Cortex of kidney (tissue), 1 donor: Measurements from ENCODE around the gene IL3RA.
"Not testable (repeated sequence)": the region's sequence is repeated elsewhere in the genome, so short reads cannot be mapped to it uniquely, and the experiment has no call there.

Source experiments
- DNase-seq: peaks from one replicate; lab custom pipeline; 2025; lab: John Stamatoyannopoulos, UW

IL3RA gene

DNA sequence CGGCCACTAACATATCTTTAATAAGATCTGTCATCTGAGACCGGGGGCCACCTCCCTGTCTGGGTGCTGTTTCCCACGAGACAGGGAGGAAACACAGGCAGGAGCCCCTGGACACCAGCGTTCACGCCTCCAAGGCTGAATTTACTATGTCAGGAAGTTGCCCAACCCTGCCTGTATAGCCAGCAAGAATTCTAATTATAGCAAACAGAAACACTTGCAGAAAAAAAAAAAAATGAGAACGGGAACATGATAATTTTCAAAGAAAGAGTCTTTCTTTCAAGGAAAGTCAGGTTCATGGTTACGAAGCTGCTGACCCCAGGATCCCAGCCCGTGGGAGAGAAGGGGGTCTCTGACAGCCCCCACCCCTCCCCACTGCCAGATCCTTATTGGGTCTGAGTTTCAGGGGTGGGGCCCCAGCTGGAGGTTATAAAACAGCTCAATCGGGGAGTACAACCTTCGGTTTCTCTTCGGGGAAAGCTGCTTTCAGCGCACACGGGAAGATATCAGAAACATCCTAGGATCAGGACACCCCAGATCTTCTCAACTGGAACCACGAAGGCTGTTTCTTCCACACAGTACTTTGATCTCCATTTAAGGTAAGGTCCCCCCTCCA lies at the start of gene IL3RA:
Gene IL3RA, plus strand, starts transcription at position 455 of the 613 bp plus-strand sequence. CDS start 4,981 bp downstream, outside the sequence.
- DNase-seq = no peak

- DNase-seq = no peak
Observed at GRCh38 chrX:1289535-1289934, 47.0 kb upstream of the IL3RA start.

GRCh38 chrX:1291110-1291740 lies 45.4 kb upstream of the IL3RA start:
- no peak for DNase-seq

DNA sequence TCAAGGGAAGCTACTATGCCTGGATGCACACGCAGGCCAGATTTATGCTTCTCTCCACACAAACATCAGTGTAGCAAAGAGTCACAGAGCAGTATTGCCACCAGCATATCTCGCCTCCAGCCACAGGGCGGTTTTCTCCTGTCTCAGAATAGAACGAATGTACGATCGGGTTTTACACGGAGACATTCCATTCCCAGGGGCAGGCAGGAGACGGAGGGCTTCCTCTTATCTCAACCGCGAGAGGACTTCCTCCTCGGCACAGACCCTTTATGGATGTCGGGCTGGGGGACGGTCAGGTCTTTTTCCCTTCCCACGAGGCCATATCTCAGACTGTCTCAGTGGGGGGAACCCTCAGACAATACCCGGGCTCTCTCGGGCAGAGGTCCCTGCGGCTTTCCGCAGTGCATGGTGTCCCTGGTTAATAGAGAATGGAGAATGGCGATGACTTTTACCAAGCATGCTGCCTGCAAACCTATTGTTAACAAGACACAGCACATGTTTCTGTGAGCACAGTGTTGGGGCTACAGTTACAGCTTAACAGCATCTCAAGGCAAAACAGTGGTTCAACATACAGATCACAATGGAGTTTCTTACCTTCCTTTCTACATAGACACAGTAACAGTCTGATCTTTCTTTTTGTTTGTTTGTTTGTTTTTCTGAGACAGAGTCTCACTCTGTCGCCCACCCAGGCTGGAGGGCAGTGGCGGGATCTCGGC lies 43.9 kb upstream of the IL3RA start:
- DNase-seq = no peak

DNA sequence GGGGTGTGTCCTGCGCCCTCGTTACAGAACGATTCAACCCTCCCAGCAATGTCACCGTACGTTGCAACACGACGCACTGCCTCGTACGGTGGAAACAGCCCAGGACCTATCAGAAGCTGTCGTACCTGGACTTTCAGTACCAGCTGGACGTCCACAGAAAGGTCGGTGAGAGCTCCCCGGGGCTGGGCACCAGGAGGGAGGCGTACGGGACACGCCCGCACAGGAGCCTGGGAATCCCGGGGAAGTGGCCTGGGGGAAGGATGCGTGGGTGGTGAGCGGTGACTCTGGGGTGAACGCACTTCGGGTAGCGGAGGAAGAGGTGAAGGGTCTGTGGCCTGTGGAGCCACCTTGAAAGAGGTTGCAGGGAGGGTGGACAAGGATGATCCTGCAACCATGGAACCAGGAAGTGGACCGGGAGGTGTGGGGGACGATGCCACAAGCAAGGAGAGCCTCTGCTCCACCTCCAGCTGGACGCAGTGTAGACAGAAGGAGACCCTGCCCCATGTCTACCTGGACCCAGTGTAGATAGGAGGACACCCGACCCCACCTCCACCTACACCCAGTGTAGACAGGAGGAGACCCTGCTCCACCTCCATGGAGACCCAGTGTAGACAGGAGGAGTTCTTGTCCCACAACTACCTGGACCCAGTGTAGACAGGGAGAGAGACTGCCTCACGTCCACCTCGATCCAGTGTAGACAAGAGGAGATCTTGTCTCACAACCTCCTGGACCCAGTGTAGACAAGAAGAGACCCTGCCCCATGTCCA lies 42.1 kb upstream of the IL3RA start:
- DNase-seq = no peak

- DNase-seq = no peak
Observed at GRCh38 chrX:1295550-1295949, 41.0 kb upstream of the IL3RA start.

DNA sequence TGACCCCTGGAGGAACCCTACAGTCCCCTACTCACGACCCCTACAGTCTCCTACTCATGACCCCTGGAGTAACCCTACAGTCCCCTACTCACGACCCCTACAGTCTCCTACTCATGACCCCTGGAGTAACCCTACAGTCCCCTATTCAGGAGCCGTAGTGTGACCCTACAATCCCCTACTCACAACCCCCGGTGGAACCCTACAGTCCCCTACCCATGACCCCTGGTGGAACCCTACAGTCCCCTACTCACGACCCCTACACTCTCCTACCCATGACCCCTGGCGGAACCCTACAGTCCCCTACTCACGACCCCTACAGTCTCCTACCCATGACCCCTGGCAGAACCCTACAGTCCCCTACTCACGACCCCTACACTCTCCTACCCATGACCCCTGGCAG lies 39.0 kb upstream of the IL3RA start:
- not testable (repeated sequence) for DNase-seq

GRCh38 chrX:1300449-1300848 lies 36.1 kb upstream of the IL3RA start:
- DNase-seq = no peak

GRCh38 chrX:1305411-1305810 lies 31.2 kb upstream of the IL3RA start:
- DNase-seq = no peak

GRCh38 chrX:1306909-1307625 lies 29.5 kb upstream of the IL3RA start:
- DNase-seq = no peak

- DNase-seq = no peak
Observed at GRCh38 chrX:1307626-1308340, 28.8 kb upstream of the IL3RA start.

- no peak for DNase-seq
Observed at GRCh38 chrX:1308476-1308875, 28.1 kb upstream of the IL3RA start.

GRCh38 chrX:1308917-1309316 lies 27.7 kb upstream of the IL3RA start:
- DNase-seq = not testable (repeated sequence)

DNA sequence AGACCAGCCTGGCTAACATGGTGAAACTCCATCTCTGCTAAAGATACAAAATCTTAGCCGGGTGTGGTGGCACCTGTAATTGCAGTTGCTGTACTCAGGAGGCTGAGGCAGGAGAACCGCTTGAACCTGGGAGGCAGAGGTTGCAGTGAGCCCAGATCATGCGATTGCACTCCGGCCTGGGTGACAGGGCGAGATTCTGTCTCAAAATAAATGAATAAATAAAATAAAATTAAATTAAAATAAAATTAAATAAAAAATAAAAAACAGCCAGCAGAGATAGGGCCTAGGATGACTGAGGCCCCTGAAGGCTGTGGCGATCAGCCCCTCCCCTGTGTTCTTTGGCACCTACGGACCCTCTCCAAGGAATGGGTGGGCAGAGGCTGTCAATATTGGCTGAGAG lies 22.8 kb upstream of the IL3RA start:
- DNase-seq = no peak

GRCh38 chrX:1316527-1316926 lies 20.1 kb upstream of the IL3RA start:
- DNase-seq = no peak

DNA sequence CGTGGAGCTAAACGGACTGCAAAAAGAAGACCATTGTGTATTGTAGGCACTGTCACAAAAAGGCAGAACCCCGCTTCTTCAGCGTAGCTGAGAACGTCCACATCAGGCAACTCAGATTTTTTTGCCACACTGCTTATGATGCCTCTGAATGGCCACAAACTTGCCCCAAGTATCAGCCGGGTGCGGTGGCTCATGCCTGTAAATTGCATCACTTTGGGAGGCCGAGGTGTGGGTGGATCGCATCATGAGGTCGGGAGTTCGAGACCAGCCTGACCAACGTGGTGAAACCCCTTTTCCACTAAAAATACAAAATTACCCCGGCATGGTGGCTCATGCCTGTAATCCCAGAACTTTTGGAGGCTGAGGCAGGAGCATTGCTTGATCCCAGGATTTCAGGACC lies 14.9 kb upstream of the IL3RA start:
- no peak for DNase-seq

DNA sequence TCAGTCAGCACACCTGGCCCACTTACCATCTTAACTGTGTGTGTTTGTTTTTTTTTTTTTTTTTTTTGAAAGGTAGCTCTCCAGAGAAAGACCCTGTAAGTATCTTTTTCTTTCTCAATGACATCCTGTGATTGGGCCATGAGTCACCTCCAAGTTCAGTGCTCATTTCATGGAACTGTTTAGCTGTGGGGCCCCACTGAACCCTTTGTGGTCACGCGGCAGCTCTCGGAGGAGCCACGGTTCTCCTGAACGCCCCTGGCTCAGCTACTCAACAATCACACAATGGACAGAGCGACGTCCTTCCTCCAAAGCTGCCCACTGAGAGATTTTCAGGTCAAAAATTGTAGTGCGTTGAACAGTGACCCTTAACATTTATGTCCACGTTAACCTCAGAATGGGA lies 14.2 kb upstream of the IL3RA start:
- no peak for DNase-seq

DNA sequence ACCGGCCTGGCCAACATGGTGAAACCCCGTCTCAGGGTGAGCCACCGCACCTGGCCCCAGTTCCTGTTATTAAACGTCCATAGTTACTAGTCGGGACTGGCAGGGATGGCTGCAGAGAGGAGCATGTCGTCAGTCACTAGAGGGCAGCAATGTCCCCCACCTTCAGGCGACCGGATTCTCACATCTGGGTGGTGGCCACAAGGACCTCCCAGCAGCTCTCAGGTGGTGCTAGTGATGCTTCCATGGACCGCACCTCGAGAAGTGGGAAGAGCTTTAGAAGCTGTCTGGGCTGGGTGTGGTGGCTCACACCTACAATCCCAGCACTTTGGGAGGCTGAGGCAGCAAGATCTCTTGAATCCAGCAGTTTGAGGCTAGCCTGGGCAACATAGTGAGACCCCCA lies 13.3 kb upstream of the IL3RA start:
- DNase-seq = no peak

DNA sequence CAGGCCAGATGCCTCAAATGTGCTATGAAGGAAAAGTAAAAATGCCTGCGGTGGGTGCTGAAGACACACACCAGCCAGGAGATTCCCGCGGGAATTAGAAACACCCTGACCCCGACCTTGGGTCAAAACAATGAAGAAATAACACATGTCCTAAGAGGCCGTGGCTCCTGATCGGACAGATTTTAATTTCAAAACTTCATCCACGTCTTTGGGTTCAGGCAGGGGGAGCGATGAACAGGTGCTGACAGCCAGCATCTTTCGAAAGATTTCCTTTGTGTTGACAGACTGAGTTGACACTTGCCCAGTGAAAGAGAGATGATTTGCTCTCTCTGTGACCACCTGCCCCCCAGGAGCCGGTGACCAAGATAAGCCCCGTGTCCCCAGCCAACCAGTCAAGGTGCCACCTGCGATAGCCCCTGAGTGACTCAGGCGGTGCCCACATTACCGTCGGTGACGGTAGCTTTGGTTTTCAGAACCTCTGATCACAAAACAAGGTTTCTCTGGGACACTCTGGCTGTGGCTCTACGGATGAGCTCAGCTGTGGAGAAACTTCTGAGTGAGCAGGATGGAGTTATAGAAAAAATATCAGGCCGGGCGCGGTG lies 11.0 kb upstream of the IL3RA start:
- DNase-seq = no peak

- DNase-seq = no peak
Observed at GRCh38 chrX:1327651-1328304, 8.8 kb upstream of the IL3RA start.
